Activated effector memory CD4-positive, alpha-beta T cell treated with Interleukin-2 at 50 U/mL for 16 hours (primary cell): ENCODE results near the gene LLGL2.
A peak's percentile ranks its signal among the peaks of the same experiment; 100 is the strongest.
"Not testable (repeated sequence)": the region's sequence is repeated elsewhere in the genome, so short reads cannot be mapped to it uniquely, and the experiment has no call there.

ENCODE experiments used
- DNase-seq: peaks from one replicate; pipeline ENCODE4 v3.0.0-alpha.2; 2020

LLGL2 gene, protein sequence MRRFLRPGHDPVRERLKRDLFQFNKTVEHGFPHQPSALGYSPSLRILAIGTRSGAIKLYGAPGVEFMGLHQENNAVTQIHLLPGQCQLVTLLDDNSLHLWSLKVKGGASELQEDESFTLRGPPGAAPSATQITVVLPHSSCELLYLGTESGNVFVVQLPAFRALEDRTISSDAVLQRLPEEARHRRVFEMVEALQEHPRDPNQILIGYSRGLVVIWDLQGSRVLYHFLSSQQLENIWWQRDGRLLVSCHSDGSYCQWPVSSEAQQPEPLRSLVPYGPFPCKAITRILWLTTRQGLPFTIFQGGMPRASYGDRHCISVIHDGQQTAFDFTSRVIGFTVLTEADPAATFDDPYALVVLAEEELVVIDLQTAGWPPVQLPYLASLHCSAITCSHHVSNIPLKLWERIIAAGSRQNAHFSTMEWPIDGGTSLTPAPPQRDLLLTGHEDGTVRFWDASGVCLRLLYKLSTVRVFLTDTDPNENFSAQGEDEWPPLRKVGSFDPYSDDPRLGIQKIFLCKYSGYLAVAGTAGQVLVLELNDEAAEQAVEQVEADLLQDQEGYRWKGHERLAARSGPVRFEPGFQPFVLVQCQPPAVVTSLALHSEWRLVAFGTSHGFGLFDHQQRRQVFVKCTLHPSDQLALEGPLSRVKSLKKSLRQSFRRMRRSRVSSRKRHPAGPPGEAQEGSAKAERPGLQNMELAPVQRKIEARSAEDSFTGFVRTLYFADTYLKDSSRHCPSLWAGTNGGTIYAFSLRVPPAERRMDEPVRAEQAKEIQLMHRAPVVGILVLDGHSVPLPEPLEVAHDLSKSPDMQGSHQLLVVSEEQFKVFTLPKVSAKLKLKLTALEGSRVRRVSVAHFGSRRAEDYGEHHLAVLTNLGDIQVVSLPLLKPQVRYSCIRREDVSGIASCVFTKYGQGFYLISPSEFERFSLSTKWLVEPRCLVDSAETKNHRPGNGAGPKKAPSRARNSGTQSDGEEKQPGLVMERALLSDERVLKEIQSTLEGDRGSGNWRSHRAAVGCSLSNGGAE

DNA sequence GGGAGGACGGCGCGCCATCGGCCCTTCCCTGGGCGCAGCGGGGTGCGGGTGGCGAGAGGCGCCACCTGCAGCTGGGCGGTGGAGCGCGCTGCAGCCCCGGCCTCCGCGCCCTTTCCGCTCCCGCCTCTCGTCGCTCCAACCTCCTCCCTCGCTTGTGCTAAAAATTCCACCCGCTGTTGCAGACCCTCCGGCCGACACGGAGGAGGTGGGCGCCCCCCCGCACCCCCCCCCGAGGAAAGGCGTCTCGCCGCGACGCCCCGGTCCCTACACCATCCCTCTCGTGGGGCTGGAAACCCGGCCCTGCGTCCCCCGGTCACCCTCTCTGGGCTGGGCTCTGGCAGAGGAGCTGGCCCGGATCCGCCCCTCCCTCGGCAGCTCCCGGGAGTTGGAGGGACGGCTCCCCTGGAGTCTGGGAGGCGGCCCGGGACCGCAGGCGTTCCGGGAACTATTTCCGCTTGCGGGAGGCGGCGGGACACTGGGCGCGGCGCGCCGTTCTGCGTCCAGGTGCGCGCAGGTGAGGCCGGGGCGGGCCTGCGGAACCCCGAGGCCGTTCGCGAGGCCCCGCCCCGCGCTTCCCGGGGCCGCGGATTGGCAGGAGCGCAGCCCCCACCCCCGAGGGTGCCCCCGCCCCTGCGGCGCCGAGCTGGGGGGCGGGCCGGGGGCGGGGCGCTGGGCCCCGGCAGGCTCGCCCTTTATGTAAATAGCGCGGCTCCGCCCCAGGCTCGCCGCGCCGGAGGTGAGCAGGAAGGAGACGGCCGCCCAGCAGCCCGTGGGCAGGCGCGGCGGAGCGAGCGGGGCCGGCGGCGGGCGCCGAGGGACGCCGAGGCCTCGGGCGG is at the start of gene LLGL2:
Gene LLGL2 (plus strand): TSS at position 728 of the 836 bp plus-strand sequence. CDS start 17,730 bp downstream, outside the sequence.
- peak; percentile 85 for DNase-seq

DNA sequence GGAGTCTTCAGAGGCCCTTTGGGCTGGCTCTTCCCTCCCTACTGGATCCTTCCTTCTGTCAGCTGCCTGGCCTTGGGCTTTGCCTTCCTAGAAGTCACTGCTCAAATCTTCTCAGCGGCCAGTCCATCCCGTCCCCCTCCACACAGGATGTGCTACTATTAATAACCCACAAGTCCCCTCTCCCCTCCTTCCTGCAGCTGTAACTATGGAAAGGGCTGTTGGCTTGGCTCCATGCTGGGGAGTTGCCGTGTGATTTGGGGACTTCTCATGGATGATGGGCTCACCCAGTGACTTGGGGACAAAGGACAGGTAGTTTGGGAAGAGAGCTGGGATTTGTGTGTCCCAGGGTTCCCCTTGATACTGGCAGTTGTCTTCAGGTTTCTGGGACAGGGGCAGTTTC is 49.6 kb upstream of the LLGL2 start:
- no peak for DNase-seq

DNA sequence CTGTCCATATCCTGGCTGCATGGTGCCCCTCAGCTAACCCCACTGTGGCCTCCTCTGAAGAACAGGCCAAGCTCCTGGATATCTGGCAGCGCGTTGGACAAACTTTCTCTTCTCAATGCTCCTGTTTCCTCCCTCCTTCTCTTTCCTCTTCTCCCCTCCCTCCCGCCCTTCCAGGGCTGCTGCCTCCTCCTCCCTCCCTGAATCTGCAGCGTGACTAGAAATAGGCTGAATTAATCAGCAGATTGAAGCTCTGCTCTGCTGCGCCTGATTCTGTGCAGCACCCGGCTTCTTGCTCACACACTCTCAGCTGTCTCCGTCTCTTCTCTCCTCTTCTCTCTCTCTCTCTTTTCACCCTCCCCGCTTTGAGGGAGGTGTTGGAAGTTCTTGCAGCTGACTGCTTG is 49.2 kb upstream of the LLGL2 start:
- DNase-seq: no peak

DNA sequence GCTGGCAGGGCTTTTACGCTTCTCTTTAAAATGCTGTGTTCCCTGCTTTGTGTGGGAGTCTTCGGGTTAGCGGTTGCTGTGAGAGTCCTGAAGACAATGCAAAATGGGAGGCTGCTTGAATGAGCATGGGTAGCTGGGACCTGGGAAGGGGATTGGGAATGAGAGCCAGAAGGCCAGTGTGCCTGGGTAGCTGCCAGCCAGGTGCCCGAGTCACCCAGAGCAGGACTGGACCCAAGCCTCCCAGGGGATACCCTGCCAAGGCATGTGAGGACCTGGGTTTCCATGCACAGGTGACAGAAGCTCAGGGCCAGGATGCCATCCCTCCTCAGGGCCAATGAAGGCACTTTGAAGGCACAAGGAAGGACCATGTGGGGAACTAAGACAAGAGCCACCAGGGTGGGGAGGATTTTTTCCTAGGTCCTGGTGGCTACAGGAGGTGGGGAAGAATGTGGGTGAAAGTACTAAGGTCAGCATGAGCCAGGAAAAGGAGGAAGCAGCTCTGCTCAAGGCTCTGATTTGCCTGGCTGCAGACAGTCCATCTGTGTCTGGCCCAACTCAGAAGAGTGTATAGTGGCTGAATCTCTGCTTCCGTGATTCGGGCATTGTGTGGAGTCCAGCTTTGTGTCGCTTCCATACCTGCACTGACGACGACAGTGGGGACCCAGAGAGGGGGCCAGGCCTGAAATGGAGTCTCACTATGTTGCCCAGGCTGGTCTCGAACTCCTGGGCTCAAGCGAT is 48.6 kb upstream of the LLGL2 start:
- no peak for DNase-seq

DNA sequence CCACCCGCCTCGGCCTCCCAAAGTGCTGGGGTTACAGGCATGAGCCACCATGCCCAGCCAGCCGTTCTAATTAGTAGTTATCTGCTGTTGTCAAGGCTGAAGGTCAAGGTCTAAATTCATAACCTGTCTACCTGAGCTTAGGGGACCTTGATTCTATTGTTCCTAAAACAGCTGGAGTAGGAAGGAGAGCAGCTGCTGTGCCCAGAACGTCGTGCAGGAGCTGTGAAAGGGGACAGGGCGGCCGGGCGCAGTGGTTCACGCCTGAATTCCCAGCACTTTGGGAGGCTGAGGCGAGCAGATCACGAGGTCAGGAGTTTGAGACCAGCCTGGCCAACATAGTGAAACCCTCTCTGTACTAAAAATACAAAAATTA is 48.0 kb upstream of the LLGL2 start:
- DNase-seq: not testable (repeated sequence)

DNA sequence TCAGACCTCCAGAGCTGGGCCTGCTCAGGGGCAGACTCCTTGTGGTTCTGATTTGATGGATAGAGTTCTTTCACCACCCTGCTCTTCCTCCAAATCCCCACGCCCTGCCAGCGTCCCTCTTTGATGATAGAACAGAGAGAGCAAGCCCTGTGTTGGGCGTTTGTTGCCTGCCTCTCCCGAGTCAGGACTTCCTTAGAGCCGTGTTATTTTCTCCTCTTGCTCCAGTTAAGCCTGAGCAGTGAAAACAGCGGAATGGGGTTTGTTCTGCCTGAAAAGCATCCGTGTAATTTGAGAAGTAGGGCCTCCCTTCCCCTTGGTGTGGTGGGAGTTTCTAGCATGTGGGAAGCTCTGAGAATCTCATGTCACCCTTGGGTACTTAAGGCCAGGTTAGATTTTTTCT is 47.0 kb upstream of the LLGL2 start:
- DNase-seq: no peak

DNA sequence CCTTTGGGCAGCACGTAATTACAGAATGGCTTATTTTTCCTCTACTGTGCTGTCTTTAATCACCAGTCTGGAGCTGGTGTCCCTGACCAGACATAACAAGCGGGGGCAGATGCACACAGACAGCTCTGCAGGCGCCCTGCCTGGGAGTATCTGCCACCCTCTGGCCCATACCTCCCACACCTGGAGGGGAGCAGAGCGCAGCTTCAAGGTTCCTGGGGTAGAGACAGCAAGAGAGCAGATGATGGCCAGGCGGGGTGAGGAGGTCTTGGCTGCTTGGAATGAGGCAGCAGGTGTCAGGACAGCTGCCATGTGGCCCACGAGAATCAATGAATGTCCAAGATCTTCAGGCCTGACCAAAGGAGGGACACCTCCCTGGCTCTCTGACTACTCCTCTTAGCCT is 45.2 kb upstream of the LLGL2 start:
- no peak for DNase-seq

DNA sequence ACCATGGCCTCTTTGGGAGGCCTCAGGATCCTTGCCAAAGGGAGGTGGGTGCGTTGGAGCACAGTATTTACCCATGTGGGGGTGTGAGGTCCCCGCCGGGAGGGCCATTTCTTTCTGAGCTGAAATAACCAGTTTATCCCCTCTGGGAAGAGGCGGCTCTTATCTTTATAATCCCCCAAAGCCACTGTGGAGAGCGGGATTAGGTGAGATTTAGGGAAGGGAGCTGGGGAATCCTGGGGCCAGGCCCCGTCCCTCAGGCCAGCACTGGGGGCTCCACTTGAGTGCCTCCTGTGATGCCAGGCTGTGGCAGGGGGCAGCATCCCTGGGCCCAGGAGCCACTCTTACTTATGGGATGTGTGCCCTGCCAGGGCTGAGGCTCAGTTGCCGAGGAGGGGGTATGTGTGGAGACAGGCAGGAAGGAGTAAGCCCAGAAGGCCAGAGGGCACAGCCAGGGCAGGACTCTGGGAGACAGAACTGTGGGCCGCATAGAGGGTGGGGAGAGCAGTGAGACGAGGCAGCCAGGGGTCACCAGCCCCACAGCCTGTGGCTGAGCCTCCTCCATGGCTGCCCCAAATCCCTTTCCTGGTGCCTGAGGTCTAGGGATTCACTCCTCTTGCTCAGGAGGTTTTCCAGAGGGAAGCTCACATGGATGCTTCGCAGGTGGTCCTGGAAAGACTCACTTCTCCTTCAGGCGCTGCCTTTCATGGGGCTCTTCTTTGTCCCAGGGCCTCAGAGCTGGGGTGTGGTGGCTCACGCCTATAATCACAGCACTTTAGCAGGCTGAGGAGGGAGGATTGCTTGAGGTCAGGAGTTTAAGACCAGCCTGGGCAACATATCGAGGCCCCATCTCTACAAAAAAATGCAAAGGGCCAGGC is 44.1 kb upstream of the LLGL2 start:
- no peak for DNase-seq

DNA sequence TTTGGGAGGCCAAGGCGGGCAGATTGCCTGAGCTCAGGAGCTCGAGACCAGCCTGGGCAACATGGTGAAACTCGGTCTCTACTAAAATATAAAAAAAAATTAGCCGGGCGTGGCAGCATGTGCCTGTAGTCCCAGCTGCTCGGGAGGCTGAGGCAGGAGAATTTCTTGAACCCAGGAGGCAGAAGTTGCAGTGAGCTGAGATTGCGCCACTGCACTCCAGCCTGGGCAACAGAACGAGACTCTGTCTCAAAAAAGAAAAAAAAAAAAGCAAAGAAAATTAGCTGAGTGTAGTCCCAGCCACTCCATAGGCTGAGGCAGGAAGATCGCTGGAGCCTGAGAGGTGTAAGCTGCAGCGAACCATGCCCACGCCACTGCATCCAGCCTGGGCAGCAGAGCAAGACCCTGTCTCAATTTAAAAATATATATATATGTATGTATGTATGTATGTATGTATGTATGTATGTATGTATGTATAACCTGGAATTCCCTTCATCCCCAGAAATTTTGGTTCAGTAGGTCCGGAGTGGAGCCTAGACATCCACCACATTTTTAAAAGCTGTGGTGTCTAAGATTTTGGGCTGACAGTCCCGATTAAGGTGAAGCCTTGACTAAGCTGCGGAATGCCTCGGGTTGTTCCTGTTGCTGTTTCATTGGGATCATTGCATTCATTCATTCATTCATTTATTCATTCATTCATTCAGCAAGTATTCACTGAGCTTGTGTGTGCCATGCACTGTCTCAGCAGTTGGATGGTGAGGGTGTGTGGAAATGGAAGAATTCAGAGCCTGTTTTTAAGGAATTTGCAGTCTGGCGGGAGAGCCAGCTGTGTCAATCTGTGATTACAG is 43.2 kb upstream of the LLGL2 start:
- no peak for DNase-seq

DNA sequence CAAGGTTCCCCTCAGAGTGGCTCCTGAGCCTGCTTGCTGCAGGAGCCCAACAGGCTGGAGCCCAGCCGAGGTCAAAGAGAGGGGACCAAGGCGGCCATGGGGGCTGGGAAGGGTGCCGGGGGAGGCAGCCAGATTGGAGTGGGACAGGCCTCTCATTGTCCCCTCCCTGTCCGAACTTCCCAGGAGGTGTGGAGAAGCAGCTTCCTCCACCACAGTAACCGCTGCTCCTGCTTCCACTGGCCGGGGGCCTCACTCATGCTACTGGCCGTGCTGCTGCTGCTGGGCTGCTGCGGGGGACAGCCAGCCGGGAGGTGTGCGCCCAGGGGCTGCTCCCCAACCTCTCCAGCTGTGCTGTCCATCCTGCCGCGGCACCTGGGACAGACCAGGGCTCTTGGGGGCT is 39.8 kb upstream of the LLGL2 start:
- DNase-seq: no peak

DNA sequence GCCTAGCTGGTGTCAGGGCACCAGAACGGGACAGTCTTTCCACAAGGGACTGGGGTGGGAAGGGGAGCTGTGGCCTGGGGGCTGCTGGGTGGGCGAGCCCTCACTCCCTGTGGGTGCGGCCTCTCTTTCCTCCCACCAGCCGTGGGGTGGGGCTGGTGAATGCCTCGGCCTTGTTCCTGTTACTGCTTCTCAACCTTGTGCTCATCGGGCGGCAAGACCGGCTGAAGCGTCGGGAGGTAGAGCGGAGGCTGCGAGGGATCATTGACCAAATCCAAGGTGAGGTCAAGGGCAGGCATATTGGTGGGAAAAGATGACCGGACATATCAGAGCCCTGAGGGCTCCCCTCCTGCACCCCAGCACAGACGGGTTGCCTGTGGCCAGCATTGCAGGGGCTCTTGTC is 39.3 kb upstream of the LLGL2 start:
- DNase-seq: no peak

DNA sequence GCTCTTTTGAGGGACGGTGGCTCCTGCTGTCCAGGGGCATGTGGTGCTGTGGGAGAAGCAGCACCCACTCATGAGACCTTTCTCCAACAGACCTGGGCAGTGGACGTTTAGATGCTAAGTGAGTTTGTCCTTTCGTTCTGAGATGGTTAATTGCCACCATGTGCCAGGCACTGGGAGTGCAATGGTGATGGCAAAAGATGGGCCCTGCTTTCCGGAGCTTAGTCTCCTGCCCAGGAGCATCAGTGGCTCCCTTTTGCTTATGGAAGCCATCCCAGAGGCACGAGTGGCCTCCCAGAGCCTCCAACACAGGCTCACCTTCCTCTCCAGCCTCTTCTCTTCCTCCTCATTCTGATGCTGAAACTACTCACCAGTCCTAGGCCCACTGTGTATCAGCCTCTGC is 38.5 kb upstream of the LLGL2 start:
- no peak for DNase-seq

DNA sequence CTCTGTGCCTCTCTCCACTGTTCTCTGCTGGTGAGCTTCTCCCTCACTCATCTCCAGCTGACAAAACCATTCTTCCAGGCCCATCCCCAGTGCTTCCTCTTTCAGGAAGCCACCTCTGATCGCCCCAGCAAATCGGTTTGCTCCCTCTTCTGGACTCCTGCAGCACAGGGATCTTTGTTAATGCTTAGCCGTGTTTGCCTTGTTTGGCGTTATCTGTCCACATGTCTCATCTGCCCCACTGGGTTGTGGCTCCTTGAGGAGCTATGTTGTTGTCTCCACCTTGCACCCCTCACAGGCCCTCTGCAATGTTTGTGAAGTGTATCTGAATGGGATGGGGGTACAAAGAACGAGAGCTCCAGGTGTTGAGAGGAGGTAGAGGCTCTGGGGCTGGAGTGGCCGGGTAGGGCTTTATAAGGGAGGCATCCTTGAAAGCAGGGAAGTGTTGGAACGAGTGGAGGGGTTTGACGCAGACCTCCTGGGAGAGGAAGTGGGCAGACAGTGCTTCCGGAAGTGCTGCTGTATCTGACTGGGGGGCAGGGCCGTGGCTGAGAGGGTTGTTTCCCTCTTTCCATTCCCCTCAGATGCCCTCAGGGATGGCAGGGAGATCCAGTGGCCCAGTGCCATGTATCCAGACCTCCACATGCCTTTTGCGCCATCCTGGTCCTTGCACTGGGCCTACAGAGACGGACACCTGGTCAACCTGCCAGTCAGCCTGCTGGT is 38.0 kb upstream of the LLGL2 start:
- DNase-seq: peak; percentile 42

DNA sequence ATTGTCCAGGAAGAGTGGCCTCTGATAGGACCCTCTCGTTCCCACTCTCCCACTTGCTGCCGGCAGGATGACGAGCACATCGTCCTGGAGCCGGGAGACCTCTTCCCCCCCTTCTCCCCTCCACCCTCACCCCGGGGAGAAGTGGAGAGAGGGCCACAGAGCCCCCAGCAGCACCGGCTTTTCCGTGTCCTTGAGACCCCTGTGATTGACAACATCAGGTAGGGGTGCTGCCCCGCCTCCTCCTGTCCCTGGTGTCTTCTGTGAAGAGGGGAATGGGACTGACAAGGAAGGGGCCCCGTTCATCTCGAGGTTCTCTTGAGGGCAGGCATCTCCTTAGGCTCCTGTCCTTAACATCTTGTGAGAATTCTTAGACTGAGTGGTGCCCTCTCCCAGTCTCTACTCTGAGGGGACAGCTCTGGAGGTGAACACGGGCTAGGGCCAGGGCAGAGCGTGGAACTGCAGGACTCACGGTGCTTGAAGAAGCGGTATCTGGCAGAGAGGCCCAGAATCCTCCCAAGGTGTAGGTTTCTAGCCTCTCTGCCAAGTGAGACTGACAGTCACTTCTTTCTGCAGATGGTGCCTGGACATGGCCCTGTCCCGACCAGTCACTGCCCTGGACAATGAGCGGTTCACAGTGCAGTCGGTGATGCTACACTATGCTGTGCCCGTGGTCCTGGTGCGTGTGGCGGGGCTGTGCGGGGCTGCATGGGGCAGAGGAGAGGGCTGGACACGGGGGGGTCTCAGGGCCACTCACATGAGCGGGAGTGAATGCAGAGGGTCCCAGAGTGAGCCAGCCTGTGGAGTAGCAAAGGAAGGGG is 36.6 kb upstream of the LLGL2 start:
- DNase-seq: no peak

DNA sequence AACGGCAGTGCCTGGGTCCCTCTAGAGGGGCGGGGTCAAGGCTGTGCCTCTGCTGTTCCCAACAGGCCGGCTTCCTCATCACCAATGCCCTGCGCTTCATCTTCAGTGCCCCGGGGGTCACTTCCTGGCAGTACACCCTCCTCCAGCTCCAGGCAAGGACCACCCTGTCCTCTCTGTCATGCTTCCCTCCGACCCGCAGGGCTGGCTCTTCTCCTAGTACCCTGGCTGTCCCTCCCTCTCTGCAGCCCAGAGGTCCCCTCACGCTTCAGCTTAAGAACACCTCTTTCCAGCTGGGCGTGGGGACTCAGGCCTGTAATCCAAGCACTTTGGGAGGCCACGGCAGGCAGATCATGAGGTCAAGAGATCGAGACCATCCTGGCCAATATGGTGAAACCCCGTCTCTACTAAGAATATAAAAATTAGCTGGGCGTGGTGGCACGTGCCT is 36.0 kb upstream of the LLGL2 start:
- no peak for DNase-seq

DNA sequence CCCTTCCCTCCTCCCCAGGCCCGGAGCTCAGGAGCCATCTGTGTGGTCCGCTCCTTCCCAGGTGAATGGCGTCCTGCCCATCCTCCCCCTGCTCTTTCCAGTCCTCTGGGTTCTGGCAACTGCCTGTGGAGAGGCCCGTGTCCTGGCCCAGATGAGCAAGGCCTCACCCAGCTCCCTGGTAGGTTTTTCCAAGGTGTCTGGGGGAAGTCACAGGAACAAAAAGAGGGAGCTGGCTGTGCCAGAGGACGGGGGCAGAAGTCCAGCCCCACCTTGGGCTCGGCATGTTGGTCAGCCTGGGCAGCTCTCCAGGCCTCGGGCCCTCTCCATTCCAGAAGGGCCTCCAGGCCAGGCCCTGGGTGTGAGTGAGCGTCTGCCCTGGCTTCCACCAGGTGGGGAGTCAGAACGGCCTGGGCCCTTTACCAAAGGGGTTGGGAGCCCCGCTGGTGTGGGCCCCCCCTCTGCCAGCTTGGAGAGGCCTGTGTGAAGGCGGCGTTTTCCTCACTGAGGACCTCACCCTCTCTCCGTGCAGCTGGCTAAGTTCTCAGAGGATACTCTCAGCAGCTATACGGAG is 35.2 kb upstream of the LLGL2 start:
- DNase-seq: no peak

DNA sequence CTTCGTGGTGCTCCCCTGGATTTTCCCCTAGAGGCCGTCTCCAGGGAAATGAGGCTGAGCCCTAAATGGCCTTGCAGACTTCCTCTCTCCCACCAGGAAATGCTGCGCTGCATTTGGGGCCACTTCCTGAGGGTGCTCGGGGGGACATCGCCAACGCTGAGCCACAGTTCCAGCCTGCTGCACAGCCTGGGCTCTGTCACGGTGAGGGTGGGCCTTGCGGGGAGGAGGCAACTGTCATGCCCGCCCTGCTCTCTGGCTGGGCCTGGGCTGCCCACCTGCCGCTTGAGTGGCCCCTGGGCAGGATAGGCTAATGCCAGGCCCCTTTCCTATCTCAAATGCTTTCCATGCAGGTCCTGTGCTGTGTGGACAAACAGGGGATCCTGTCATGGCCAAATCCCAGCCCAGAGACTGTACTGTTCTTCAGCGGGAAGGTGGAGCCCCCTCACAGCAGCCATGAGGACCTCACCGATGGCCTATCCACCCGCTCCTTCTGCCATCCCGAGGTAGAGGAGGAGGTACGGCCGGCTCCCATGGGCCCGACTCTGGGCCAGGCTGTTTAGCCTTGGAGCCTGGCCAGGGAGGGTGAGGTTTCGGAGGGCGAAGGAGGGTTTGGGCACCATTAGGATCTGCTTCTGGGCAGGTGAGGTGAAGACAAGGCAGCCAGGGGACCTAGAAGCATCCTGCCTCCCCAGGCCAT is 34.4 kb upstream of the LLGL2 start:
- no peak for DNase-seq
